Loucy (cell line): ENCODE measurements around the gene OR6J1.

Experiments
- CTCF ChIP-seq: fragments of 200-600 bp; sonication (generic); conservative IDR thresholded peaks from 2 replicates; pipeline ENCODE4 v1.5.1; 2014; ENCODE audit warnings: mild to moderate bottlenecking, antibody characterized with exemption, low read length
- EZH2phosphoT487 ChIP-seq: fragments of 200-600 bp; IDR thresholded peaks from 2 replicates; pipeline ENCODE4 v1.6.1; 2018; ENCODE audit warnings: antibody characterized with exemption, mild to moderate bottlenecking, moderate library complexity, borderline replicate concordance

DNA sequence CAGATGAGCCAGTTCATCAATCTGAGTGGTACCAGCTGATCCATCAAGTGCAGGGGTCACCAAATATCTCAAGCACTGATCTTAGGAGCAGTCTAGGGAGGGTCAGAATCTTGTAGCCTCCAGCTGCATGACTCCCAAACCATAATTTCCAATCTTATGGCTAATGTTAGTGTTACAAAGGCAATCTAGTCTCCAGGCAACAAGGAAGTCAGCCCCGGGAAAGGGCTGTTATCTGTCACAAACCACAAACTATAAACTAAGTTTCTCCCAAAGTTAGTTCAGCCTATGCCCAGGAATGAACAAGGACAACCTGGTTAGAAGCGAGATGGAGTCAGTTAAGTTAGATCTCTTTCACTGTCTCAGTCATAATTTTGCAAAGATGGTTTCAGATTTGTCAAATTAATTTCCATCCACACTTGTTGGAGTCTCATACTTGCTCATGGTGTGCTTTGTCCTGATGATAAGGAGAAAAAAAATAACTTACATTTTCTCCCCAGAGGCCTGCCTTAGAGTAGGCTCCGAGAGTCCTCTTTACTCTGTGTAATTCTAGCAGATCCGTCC lies 49.9 kb downstream of the OR6J1 start:
- TF ChIP-seq CTCF (no peak), EZH2phosphoT487 (no peak)
